Cardiac muscle cell (in vitro differentiated cells and primary cell): ENCODE data around the gene PNKD. TPM values are rescaled to one million over a fixed set of nuclear protein-coding genes. Genes with fewer than 3 reads are reported as not detected.

ENCODE experiments used
- DNase-seq, 2 donors: peaks; one replicate each; pipeline versions ENCODE4 v3.0.0 to v3.0.0-alpha.2; 2010 to 2017; ENCODE audit warnings: low read depth in 1 of 2, low spot score in 1 of 2
- H3K27ac ChIP-seq: fragments of 200-600 bp; sonication (generic); 2 replicates; pipeline ENCODE4 v1.5.1; 2016
- H3K27me3 ChIP-seq: fragments of 200-600 bp; sonication (generic); 2 replicates; pipeline ENCODE4 v1.6.0; 2016; ENCODE audit warnings: control low read depth
- H3K36me3 ChIP-seq: fragments of 200-600 bp; sonication (generic); 2 replicates; pipeline ENCODE4 v1.5.1; 2016; ENCODE audit warnings: control low read depth
- H3K4me1 ChIP-seq: fragments of 200-600 bp; sonication (generic); 2 replicates; pipeline ENCODE4 v1.8.1; 2017; ENCODE audit warnings: low read depth, mild to moderate bottlenecking, mixed run types
- H3K4me3 ChIP-seq: fragments of 200-600 bp; sonication (generic); 2 replicates; pipeline ENCODE4 v1.5.1; 2016; ENCODE audit warnings: mild to moderate bottlenecking
- H3K9me3 ChIP-seq: fragments of 200-600 bp; sonication (generic); 2 replicates; pipeline ENCODE4 v1.5.1; 2017; ENCODE audit warnings: low read depth, mild to moderate bottlenecking, control low read depth
- CTCF ChIP-seq: IDR thresholded peaks from 2 replicates; pipeline ENCODE4 v1.5.1; 2012; ENCODE audit warnings: low read depth, mild to moderate bottlenecking, low read length
- polyA plus RNA-seq: library from polyadenylated mRNA; unstranded; fragments of >200 nt; fragmentation: Nextera tagmentation; extraction: Ambion mirVana; gene quantifications from 2 replicates; pipeline ENCODE4 v1.2.1, GENCODE V29; 2016
- total RNA-seq: library from RNA; depleted of rRNA; stranded (reverse); fragments of >200 nt; gene quantifications from 2 replicates; pipeline ENCODE4 v1.2.3, GENCODE V29; 2016

Gene PNKD
- total and polyA plus RNA-seq, 2 experiments from 2014 or later: 103 to 287 TPM

- DNase-seq: no peak
- Histone ChIP-seq H3K27me3 (no peaks in the 10 kb centered on the region), H3K9me3 (no peaks in the 10 kb centered on the region), H3K27ac (peak overlapping the region; percentile 81), H3K4me3 (no peak overlapping the region), H3K36me3 (no peaks in the 10 kb centered on the region), H3K4me1 (peaks cover 18% of the 10 kb centered on the region)
- TF ChIP-seq CTCF: no peak
These were observed 83.7 kb downstream of the PNKD start for GRCh38 chr2:218354045-218354444.

- H3K36me3 ChIP-seq: no peaks in the 10 kb centered on the region
- H3K9me3 ChIP-seq: no peaks in the 10 kb centered on the region
- peak overlapping the region; percentile 81 for H3K27ac ChIP-seq
- peaks cover 18% of the 10 kb centered on the region for H3K4me1 ChIP-seq
- DNase-seq: peak in 1 of 2 donors; percentile 41
- no peak overlapping the region for H3K4me3 ChIP-seq
- H3K27me3 ChIP-seq: no peaks in the 10 kb centered on the region
- no peak for TF ChIP-seq CTCF
These were observed 84.6 kb downstream of the PNKD start for GRCh38 chr2:218354850-218355443.

- peak overlapping the region; percentile 68 for H3K27ac ChIP-seq
- TF ChIP-seq CTCF: no peak
- H3K4me3 ChIP-seq: no peak overlapping the region
- DNase-seq: no peak
- H3K36me3 ChIP-seq: no peaks in the 10 kb centered on the region
- no peaks in the 10 kb centered on the region for H3K9me3 ChIP-seq
- peaks cover 18% of the 10 kb centered on the region for H3K4me1 ChIP-seq
- H3K27me3 ChIP-seq: no peaks in the 10 kb centered on the region
These were observed 87.2 kb downstream of the PNKD start for GRCh38 chr2:218357236-218358177.

- TF ChIP-seq CTCF: no peak
- Histone ChIP-seq H3K36me3 (no peaks in the 10 kb centered on the region), H3K9me3 (no peaks in the 10 kb centered on the region), H3K27me3 (no peaks in the 10 kb centered on the region), H3K4me1 (peaks cover 14% of the 10 kb centered on the region), H3K4me3 (no peak overlapping the region), H3K27ac (no peak overlapping the region)
- no peak for DNase-seq
These were observed 90.1 kb downstream of the PNKD start for GRCh38 chr2:218360453-218360852.

GRCh38 chr2:218362606-218363005 is 92.3 kb downstream of the PNKD start:
- no peak for TF ChIP-seq CTCF
- H3K9me3 ChIP-seq: no peaks in the 10 kb centered on the region

More at GRCh38 chr2:218362606-218363005, 92.3 kb downstream of the PNKD start:
- Histone ChIP-seq H3K4me1 (peaks cover 3% of the 10 kb centered on the region), H3K27me3 (no peaks in the 10 kb centered on the region), H3K36me3 (no peaks in the 10 kb centered on the region), H3K4me3 (no peak overlapping the region), H3K27ac (no peak overlapping the region)
- DNase-seq: no peak
